Progenitor cell of endocrine pancreas (in vitro differentiated cells): Measurements from ENCODE around the gene MAD1L1. TPM values are rescaled to one million over a fixed set of nuclear protein-coding genes. Genes with fewer than 3 reads are reported as not detected.

Experiments
- DNase-seq: peaks from one replicate; pipeline ENCODE4 v3.0.0; 2021; ENCODE audit warnings: low spot score; ENCODE audit not compliant: unreplicated experiment
- H3K27ac Mint-ChIP-seq: 2 replicates; pipeline ENCODE4 v1.8.0; 2021; ENCODE audit warnings: mild to moderate bottlenecking, moderate library complexity, mixed read lengths
- H3K27me3 Mint-ChIP-seq: 2 replicates; pipeline ENCODE4 v1.8.0; 2021; ENCODE audit warnings: mixed read lengths
- H3K36me3 Mint-ChIP-seq: 2 replicates; pipeline ENCODE4 v1.8.0; 2022; ENCODE audit warnings: mixed read lengths; ENCODE audit not compliant: insufficient read depth
- H3K4me1 Mint-ChIP-seq: 2 replicates; pipeline ENCODE4 v1.8.0; 2021; ENCODE audit warnings: low read depth, mixed read lengths
- H3K4me3 Mint-ChIP-seq: 2 replicates; pipeline ENCODE4 v1.8.0; 2021; ENCODE audit warnings: low read depth, mild to moderate bottlenecking, moderate library complexity, mixed read lengths
- H3K9me3 Mint-ChIP-seq: 2 replicates; pipeline ENCODE4 v1.8.0; 2021; ENCODE audit warnings: low read depth, mixed read lengths
- CTCF ChIP-seq: fragments of 200-600 bp; sonication (generic); IDR thresholded peaks from one replicate; pipeline ENCODE4 v1.5.0; 2021; ENCODE audit warnings: antibody characterized with exemption, mild to moderate bottlenecking; ENCODE audit not compliant: unreplicated experiment
- total RNA-seq: library from RNA; stranded (reverse); gene quantifications from 2 replicates; pipeline ENCODE4 v1.2.1, GENCODE V29; 2021

MAD1L1 gene
- total RNA-seq, 1 donor from 2014 or later = 49.8 TPM

- no peak for TF ChIP-seq CTCF
- H3K4me1 Mint-ChIP-seq = peaks cover 11% of the 10 kb centered on the region
- no peak overlapping the region for H3K4me3 Mint-ChIP-seq
- H3K27me3 Mint-ChIP-seq = no peaks in the 10 kb centered on the region
- H3K36me3 Mint-ChIP-seq = peaks cover 36% of the 10 kb centered on the region
- H3K9me3 Mint-ChIP-seq = peaks cover 46% of the 10 kb centered on the region
- H3K27ac Mint-ChIP-seq = no peak overlapping the region
- no peak for DNase-seq
Observed at GRCh38 chr7:2024567-2024918, 208.2 kb downstream of the MAD1L1 start.

- no peak overlapping the region for H3K27ac Mint-ChIP-seq
- H3K36me3 Mint-ChIP-seq = peaks cover 32% of the 10 kb centered on the region
- peaks cover 41% of the 10 kb centered on the region for H3K9me3 Mint-ChIP-seq
- no peak for TF ChIP-seq CTCF
- no peaks in the 10 kb centered on the region for H3K27me3 Mint-ChIP-seq
- H3K4me1 Mint-ChIP-seq = peaks cover 12% of the 10 kb centered on the region
- DNase-seq = no peak
- H3K4me3 Mint-ChIP-seq = no peak overlapping the region
Observed at GRCh38 chr7:2023877-2024566, 208.7 kb downstream of the MAD1L1 start.

- peaks cover 32% of the 10 kb centered on the region for H3K9me3 Mint-ChIP-seq
- DNase-seq = no peak
- peaks cover 15% of the 10 kb centered on the region for H3K4me1 Mint-ChIP-seq
- H3K36me3 Mint-ChIP-seq = peaks cover 26% of the 10 kb centered on the region
- H3K27me3 Mint-ChIP-seq = no peaks in the 10 kb centered on the region
- no peak overlapping the region for H3K27ac Mint-ChIP-seq
- H3K4me3 Mint-ChIP-seq = no peak overlapping the region
- no peak for TF ChIP-seq CTCF
Observed at GRCh38 chr7:2022737-2023250, 210.0 kb downstream of the MAD1L1 start.

GRCh38 chr7:2022021-2022409, 210.7 kb downstream of the MAD1L1 start:
- Mint-ChIP-seq H3K4me1 (peaks cover 17% of the 10 kb centered on the region), H3K27me3 (no peaks in the 10 kb centered on the region), H3K27ac (no peak overlapping the region), H3K36me3 (peaks cover 19% of the 10 kb centered on the region), H3K4me3 (no peak overlapping the region), H3K9me3 (peaks cover 26% of the 10 kb centered on the region)
- no peak for DNase-seq
- no peak for TF ChIP-seq CTCF

- H3K27me3 Mint-ChIP-seq = no peaks in the 10 kb centered on the region
- H3K27ac Mint-ChIP-seq = no peak overlapping the region
- no peak overlapping the region for H3K4me3 Mint-ChIP-seq
- TF ChIP-seq CTCF = no peak
- peaks cover 23% of the 10 kb centered on the region for H3K4me1 Mint-ChIP-seq
- DNase-seq = no peak
- H3K36me3 Mint-ChIP-seq = peaks cover 8% of the 10 kb centered on the region
- H3K9me3 Mint-ChIP-seq = peaks cover 9% of the 10 kb centered on the region
Observed at GRCh38 chr7:2019711-2020511, 212.8 kb downstream of the MAD1L1 start.
